Muscle of back (tissue), 10 donors: ENCODE results near the gene NLRP10. TPM values are rescaled to one million over a fixed set of nuclear protein-coding genes. Genes with fewer than 3 reads are reported as not detected.

Experiments used
- polyA plus RNA-seq, 10 donors: library from polyadenylated mRNA; unstranded; fragments of 120-200 nt; gene quantifications; one replicate each; pipeline ENCODE4 v1.2.1, GENCODE V29; 2013; ENCODE audit not compliant: insufficient read length in 10 of 10

NLRP10 gene
- polyA plus RNA-seq, 10 donors, result not detected

Other genes starting within 250 kb of the NLRP10 start
- not detected for gene OR5P2, start 168.5 kb downstream of the NLRP10 start, polyA plus RNA-seq
- gene OR5P3, start 134.6 kb downstream of the NLRP10 start, polyA plus RNA-seq, result not detected
- gene OR10A6, start 34.2 kb downstream of the NLRP10 start, polyA plus RNA-seq, result under 1 TPM in 1 of 10 donors, not detected in 9; 0.03 TPM
- gene OR10A3, start 23.7 kb downstream of the NLRP10 start, polyA plus RNA-seq, result under 1 TPM in 4 of 10 donors, not detected in 6; 0.05 to 0.10 (median 0.08) TPM
- gene EIF3F, start 21.9 kb upstream of the NLRP10 start, polyA plus RNA-seq, result 100 to 1,000 TPM; 311 to 442 (median 375) TPM
- gene TUB, start 115.8 kb upstream of the NLRP10 start, polyA plus RNA-seq, result 10 to 100 TPM; 11.4 to 21.2 (median 13.1) TPM
- 1 to 10 TPM in 3 of 10 donors, under 1 TPM in 7; 0.20 to 2.1 (median 0.44) TPM for gene RIC3, start 203.6 kb upstream of the NLRP10 start, polyA plus RNA-seq